ENCODE data around the gene ALK. TPM values are rescaled to one million over a fixed set of nuclear protein-coding genes. Genes with fewer than 3 reads are reported as not detected.

ALK gene
- total and polyA plus RNA-seq, 10 of the 15 experiments (the other 5 are each of a cell fraction or from before 2014, with no cell fraction given), result 0.11 TPM; not detected in 9

DNA sequence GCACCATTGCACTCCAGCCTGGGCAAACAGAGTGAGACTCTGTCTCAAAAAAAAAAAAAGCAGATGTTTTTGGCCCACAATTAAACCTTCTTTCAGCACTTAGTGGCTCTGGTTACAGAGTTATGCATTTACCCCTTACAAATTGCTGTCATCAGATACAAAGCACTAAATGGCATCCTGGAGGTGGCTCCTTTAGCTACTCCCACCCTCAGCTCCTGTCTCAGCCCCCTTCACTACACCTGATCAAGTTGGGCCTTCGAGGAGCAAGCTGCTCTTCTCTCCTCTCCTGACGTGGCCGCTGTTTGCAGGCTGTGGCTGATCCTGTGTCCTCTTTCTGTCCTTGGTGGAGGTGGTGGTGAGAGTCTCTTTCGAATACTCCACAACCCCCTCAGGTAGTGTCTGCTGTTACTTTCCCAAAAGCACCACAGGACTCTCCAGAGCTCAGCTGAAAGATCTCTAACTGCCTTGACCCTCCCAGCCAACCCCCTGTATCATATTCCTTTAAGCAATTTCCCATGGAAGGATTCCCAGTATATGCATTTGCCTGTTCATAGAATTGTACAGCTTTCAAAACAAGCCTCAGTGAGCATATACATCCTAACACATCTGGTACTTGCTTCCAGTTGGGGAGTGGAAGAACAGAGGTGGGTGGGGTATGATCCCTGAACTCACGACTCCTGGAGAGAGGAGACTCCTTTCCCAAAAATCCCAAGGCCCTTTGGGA is 520.3 kb downstream of the ALK start:
- WGBS (ENCODE audit: insufficient coverage, insufficient replicate concordance, low lambda C conversion rate, missing lambda C conversion rate), result 11% methylated on average over 5 of the region's 5 CpGs

More for the DNA sequence above, 520.3 kb downstream of the ALK start:
- no peaks in the 10 kb centered on the region for H3K79me2 ChIP-seq (ENCODE audit: control insufficient read depth, insufficient read depth, low read length)
- H3K4me3 ChIP-seq, result no peak overlapping the region
- TF ChIP-seq SREBF2 (IDR thresholded peaks at IDR 0.05; ENCODE audit: low read length), result no peak
- no peak for TF ChIP-seq RB1 (IDR thresholded peaks at IDR 0.05; ENCODE audit: borderline replicate concordance)
- TF ChIP-seq, protein P1, sequence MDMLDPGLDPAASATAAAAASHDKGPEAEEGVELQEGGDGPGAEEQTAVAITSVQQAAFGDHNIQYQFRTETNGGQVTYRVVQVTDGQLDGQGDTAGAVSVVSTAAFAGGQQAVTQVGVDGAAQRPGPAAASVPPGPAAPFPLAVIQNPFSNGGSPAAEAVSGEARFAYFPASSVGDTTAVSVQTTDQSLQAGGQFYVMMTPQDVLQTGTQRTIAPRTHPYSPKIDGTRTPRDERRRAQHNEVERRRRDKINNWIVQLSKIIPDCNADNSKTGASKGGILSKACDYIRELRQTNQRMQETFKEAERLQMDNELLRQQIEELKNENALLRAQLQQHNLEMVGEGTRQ (IDR thresholded peaks at IDR 0.05; ENCODE audit: borderline replicate concordance, low read depth, low read length), result no peak
- no peak for TF ChIP-seq MTA3 (IDR thresholded peaks at IDR 0.05; ENCODE audit: borderline replicate concordance, low read length)
- no peak for TF ChIP-seq USF1 (IDR thresholded peaks at IDR 0.05; ENCODE audit: borderline replicate concordance, extremely low read length, insufficient read depth, low read depth, low read length)
- no peak for TF ChIP-seq STAT3 (IDR thresholded peaks at IDR 0.05; ENCODE audit: low read depth, low read length)
- TF ChIP-seq ZNF207 (IDR thresholded peaks at IDR 0.05; ENCODE audit: borderline replicate concordance), result no peak
- TF ChIP-seq ETV6 (conservative IDR thresholded peaks at IDR 0.05 in 1 of 2, IDR thresholded peaks at IDR 0.05 in 1 of 2; ENCODE audit: borderline replicate concordance in 1 of 2, low read depth in 1 of 2), result no peak
- no peak for TF ChIP-seq RAD21 (IDR thresholded peaks at IDR 0.05; ENCODE audit: insufficient read depth, low read depth, low read length)
- TF ChIP-seq ZNF274 (IDR thresholded peaks at IDR 0.05; ENCODE audit: insufficient read depth, insufficient read length), result no peak
- no peak for TF ChIP-seq MEF2A (IDR thresholded peaks at IDR 0.05; ENCODE audit: insufficient read depth, low read depth, low read length)
- TF ChIP-seq, protein P2, sequence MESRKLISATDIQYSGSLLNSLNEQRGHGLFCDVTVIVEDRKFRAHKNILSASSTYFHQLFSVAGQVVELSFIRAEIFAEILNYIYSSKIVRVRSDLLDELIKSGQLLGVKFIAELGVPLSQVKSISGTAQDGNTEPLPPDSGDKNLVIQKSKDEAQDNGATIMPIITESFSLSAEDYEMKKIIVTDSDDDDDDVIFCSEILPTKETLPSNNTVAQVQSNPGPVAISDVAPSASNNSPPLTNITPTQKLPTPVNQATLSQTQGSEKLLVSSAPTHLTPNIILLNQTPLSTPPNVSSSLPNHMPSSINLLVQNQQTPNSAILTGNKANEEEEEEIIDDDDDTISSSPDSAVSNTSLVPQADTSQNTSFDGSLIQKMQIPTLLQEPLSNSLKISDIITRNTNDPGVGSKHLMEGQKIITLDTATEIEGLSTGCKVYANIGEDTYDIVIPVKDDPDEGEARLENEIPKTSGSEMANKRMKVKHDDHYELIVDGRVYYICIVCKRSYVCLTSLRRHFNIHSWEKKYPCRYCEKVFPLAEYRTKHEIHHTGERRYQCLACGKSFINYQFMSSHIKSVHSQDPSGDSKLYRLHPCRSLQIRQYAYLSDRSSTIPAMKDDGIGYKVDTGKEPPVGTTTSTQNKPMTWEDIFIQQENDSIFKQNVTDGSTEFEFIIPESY (IDR thresholded peaks at IDR 0.05), result no peak
- no peak for TF ChIP-seq NFXL1 (IDR thresholded peaks at IDR 0.05; ENCODE audit: borderline replicate concordance)
- H2AFZ ChIP-seq (ENCODE audit: control insufficient read depth, low read depth, low read length), result no peak overlapping the region
- ChIA-PET SMC1A (ENCODE audit: uncharacterized antibody, unreplicated experiment) (no interaction called here), RAD21 (ENCODE audit: unreplicated experiment) (no interaction called here), POLR2A (no interaction called here), CTCF (no interaction called here)
- no peak overlapping the region for H3K9ac ChIP-seq (ENCODE audit: control insufficient read depth, insufficient read depth, low read length)
- H3K27ac ChIP-seq (ENCODE audit: control insufficient read depth, insufficient read depth), result no peak overlapping the region
- H3K27me3 ChIP-seq (replicated peaks in 1 of 2; ENCODE audit: control insufficient read depth in 2 of 2, insufficient read depth in 2 of 2, low read length in 1 of 2), result peaks cover 1 to 2% of the 10 kb centered on the region in 2 experiments; a peak in 3 of 4 replicates
- no peak for FAIRE-seq
- H4K20me1 ChIP-seq (ENCODE audit: control insufficient read depth, insufficient read depth), result no peaks in the 10 kb centered on the region
- H3K9me3 ChIP-seq (replicated peaks; ENCODE audit: control insufficient read depth, insufficient read depth, low read length), result no peaks in the 10 kb centered on the region
- no peaks in the 10 kb centered on the region for H3K36me3 ChIP-seq (ENCODE audit: control insufficient read depth in 2 of 2, insufficient read depth in 2 of 2, low read length in 1 of 2)
- in situ Hi-C loops (cut with MboI), result no loop called here
- BruUV-seq (replicated peaks), result no TSS peak
- intact Hi-C loops (cut with micrococcal nuclease; ENCODE audit: unreplicated experiment), result no loop called here
- DNase-seq (ENCODE audit: low read depth, low spot score), result no peak
- H3K4me1 ChIP-seq (ENCODE audit: control insufficient read depth, insufficient read depth, low read length), result no peaks in the 10 kb centered on the region
- ATAC-seq, result no peak
- H3K4me2 ChIP-seq (ENCODE audit: control insufficient read depth, insufficient read depth), result no peak overlapping the region

Measured in GM12878 (cell line).